Endometrial microvascular endothelial cells (primary cell): ENCODE measurements around the gene DNAI2. TPM values are rescaled to one million over a fixed set of nuclear protein-coding genes. Genes with fewer than 3 reads are reported as not detected.
"Not testable (repeated sequence)": the region's sequence is repeated elsewhere in the genome, so short reads cannot be mapped to it uniquely, and the experiment has no call there.

Source experiments
- in situ Hi-C: cut with HindIII; loops from 2 replicates; pipeline ENCODE4 v1.10.0; 2017; ENCODE audit warnings: low sequenced_read_pairs, low pct_unique_long_range_greater_than_20kb; ENCODE audit errors: inconsistent ontology term
- total RNA-seq: library from RNA; depleted of rRNA; stranded (reverse); fragments of >200 nt; gene quantifications from one replicate; pipeline ENCODE4 v1.2.3, GENCODE V29; 2015; ENCODE audit errors: inconsistent ontology term

DNAI2 gene
- total RNA-seq, 1 donor from 2014 or later: not detected

DNA sequence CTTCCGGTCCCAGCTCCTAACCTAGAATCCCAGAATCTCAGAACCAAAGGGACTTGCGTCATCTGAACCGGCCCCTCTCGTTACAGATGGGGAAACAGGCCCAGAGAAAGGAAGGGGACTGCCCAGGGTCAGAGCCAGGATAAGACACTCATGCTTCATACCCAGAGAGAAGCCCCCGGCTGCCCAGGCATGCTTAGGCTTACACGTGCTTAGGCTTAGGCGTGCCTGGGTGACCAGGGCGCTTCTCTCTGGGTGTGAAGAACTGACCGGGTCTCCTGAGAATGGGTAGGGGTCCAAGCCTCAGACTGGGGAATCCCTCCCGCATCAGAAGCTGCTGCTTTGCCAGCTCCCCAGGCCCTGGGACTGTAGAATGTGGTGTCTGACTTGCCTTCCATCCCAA, 29.9 kb upstream of the DNAI2 start:
- in situ Hi-C loops: no loop called here

DNA sequence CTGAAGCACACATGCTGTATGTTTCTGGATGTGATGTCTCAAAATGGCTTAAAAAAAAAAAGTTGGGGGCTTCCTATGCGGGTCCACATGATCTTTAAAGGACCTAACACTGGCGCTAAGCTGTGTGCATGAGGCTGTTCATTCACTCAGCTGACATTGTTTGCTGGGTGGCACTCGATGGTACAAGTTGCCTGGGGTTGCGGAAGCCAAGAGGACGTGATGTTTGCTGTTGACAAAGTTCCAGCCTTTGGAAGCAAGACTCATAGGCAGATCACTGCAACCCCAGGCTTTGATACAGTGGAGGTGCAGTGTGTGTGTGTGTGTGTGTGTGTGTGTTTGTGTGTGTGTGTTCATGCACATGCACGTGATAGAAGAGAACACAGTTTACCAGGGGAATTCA, 29.5 kb upstream of the DNAI2 start:
- in situ Hi-C loops: no loop called here

DNA sequence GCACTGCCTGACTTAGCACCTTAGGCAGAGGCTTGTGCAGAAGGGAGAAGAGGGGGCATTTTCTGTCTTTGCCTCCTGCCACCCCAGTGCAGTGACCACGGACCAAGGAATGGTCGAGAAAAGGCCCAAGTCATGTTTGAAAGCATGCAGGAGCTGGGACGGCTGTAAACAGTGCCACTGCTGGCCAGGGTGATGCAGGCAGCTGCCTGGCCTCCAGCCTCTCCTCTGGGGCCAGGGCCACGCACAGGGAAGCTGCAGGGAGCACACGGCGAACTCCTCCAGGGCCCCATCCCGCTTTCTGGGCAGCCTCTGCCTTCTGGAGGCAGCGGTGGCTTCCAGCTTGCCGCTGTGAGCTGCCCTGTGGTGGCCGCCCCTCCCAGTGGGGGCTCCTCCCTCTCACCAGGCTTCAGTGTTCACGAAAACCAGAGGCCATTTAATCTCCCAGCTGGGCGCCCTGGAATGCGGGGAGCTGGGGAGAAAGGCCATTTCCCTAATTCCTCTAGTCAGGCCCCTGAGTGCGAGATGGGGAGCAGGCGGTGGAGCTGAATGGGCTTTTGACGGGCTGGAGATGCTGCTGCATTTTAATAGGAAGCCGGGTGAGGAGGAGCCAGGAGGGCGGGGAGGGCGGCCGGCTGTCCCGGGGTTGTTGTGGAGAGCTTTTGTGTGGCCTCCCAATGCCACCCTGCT, 28.7 kb upstream of the DNAI2 start:
- in situ Hi-C loops: no loop called here

DNA sequence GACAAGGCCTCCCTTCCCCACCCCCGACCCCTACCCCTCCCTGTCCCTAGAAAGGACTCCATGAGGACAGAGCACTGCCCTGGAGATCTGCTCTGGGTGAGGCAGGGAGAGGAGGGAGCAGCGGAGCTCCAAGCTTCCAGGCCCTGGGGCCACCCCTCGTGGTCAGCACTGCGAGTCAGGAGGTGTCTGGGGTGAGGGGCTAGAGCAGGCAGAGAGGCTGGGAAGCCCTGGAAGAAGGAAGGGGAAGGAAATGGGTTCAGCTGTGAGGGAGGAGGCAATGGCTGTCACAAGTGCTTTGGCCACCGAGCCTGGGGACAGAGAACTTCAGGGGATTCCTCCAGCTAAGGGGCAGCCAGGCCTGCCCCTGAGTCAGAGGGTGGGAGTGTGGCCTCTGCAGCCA, 28.2 kb upstream of the DNAI2 start:
- in situ Hi-C loops: no loop called here

DNA sequence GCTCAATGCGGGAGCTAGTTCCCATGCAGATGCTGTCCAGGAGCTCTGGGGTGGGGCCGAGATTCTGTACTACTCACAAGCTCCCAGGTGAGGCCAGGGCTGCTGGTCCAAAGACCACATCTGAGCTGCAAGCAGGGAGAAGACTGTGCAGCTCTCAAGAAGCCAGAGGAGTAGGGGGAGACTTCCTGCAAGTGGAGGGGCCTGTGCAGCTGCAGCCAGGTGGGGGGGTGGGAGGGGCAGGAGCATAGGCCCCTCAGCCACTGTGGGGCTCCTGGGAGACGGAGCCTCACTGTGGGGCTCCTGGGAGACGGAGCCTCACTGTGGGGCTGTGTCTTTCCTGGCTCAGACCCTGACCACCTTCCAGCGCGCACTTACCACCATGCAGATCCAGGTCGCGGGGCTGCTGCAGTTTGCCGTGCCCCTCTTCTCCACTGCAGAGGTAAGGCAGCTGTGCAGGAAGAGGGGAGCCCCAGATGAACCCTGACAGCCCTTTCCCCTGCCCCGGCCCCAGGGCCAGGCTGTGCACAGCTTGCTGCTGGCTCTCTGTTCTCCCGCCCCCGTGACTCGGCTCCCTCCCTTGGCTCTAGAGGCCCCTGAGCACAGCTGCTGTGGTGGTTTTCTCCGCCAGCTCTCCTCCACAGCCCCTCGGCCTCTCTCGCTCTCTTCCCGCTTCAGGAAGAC, 24.3 kb upstream of the DNAI2 start:
- in situ Hi-C loops: no loop called here

DNA sequence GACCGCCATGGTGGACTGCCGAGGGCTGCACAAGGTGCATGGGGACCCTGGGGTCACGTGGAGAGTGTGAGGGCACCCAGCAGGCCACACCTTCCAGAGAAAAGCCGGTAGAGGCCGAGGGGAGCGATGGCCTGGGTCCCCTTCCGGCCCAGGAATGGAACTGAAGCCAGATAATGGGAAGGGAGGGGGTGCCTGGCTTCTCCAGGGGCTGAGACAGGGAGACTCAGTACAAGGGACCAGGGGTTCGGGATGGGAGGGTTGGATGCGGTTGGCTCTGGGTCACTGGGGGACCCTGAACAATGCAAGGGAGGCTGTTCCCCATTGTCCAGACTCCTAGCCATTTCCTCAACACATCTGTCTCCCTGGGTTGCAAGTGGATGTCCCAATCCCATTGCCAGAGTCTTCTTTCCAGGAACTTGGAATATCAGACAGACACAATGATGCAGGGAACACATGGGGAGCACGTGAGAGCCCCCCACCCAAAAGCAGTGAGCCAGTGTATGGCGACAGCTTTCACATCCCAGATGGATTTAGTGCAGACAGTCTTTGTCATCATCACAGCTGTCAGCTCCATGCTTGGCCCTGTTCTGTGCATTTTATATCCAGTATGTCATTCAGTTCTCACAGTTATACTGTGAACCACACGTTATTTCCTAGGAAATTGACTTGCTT, 23.6 kb upstream of the DNAI2 start:
- in situ Hi-C loops: no loop called here

DNA sequence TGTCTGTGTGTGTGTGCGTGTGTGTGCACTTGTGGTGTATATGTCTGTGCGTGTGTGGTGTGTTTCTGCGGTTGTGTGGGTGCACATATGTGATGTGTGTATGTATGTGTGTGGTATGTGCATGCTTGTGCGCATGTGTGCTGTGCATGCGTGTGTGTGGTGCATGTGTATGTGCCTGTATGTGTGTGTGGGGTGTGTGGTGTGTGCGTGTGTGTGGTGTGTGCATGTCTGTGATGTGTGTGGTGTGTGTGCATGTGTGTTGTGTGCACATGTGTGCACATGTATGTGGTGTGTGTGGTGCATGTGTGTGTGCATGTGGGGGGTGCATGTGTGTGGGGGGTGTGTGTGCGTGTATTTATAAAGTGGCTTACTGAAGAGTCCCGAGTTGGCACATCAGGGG, 23.0 kb upstream of the DNAI2 start:
- in situ Hi-C loops: no loop called here

DNA sequence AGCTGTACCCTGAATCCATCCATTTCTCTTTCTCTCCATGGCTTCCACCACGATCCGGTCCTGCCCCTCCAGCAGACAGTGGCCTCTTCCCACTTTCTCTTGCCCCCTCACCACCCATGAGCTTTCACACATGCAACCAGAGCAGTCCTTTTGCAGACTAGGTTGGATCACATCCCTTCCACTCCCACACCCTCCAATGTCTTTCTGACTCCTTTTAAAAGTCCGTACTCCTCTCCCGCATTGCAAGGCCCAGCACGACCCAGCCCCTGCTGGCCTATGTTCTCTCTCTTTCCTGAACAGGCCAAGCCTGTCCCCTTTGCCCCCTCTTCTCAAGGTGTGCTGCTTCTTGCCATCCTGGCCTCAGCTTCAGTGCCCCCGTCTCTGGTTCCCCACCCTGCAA, 22.5 kb upstream of the DNAI2 start:
- in situ Hi-C loops: no loop called here

DNA sequence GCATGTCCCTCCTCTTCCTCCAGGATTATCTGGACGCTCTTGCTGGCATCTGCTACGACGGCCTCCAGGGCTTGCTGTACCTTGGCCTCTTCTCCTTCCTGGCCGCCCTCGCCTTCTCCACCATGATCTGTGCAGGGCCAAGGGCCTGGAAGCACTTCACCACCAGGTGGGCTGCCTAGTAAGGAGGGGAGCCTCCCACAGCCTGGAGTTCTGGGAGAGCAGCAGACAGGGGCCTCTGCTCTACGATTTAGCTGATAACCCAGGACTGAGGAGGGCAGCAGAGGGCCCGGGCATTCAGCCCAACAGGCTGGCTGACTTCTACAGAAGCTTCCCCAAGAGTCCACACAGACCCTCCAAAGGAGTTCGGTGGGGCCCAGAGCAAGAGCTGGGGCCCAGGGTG, 21.8 kb upstream of the DNAI2 start:
- in situ Hi-C loops: no loop called here

DNA sequence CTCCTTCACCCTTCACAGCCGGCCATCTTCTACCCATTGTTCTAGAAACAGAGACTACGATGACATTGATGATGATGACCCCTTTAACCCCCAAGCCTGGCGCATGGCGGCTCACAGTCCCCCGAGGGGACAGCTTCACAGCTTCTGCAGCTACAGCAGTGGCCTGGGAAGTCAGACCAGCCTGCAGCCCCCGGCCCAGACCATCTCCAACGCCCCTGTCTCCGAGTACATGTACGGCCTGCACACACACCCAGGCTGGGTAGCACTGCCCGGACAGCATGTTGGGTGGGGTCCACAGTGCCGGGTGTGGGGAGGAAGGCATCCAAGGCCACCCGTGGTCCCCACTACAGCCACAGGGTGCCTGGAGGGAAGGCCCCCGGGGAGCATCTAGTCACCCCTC, 21.0 kb upstream of the DNAI2 start:
- in situ Hi-C loops: no loop called here

DNA sequence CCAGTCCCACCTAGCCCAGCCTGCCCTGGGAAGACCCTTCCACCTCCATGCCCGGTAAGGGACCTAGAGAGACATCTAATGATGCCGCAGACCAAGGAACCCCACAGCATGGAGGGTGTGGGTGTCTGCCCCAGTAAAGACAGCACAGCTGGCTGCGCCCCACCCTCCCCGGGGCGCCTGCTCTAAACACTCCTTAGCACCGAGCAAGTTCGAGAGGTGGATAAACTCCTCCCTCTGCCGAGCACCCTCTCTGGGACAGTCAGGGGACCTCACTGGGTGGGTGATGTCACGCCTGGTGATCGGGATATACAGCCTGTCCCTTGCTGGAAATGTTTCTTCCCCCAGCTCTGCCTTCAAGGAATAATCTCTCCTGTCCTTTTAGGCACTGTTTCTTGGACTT, 16.7 kb upstream of the DNAI2 start:
- in situ Hi-C loops: no loop called here

DNA sequence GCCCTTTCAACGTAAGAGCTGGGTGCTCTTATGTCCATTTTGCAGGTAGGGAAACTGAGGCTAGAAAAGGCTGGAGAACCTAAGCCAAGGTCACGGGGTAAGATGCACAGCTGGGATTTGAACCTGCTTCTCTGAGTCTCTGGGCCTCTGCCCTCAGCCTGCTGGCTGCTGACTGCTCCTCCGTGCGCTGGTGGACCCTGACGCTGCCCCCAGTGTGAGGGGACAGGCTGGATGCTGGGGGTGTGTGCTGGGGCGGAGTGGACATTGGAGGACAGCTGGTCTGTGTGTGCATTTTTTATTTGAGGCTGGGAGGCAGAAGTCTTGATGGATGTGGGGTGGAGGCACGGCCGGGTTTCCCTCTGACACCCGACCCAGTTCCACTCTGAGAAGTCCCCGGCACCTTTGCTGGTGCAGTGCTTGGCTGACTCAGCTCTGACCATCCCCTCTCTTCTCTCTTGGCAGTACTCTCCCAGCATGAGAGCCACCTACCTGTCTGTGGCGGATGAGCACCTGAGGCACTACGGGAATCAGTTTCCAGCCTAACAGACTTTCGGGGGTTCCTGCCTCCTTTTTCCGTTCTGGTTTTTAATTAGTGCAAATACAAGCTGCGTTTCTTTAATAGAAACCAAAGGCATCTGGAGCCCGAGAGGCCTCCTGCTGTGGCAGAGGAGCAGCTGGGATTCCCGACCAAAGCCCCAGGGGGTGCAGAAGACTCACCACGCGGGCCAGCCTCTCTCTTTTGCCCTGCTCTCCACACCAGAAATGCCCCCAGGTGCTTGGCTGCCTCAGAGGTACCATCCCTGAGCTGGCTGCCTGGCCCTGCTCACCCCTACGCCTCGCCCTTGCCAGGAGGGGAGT, 14.1 kb upstream of the DNAI2 start:
- in situ Hi-C loops: no loop called here

DNA sequence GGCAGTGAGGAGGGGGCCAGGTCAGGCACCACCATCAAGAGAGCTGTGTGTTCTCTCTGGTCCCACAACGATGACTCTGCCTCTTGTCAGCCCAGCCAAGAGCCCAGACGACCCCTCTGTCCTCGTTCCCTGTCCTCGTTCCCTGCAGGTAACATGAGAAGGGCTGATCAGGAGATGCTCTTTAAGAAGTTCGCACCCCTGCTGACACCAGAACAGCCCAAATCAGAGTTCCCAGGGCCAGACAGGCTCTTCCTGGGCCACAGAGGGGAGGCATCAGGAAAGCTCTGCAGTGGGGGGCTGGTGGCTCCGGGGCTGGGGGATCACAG, 13.5 kb upstream of the DNAI2 start:
- in situ Hi-C loops: no loop called here

DNA sequence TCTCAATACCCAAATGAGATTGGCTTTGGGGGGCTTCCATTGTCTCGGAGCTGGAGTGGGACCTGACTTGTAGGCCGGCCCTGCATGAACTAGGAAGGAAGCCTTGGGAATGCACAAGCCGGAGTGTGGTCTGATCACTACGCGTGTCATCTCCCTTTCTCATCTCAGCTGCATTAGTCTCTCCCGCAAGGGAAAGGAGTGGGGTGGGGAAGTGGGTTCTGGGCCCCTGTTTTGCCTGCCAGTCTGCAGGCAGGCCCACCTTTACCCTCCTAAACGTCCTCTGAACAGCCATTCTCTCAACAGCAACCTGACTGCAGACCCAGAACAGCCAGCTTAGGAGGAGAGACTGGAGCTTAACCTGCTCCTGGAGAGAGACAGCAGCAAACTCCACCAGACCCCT, 11.4 kb upstream of the DNAI2 start:
- in situ Hi-C loops: no loop called here

DNA sequence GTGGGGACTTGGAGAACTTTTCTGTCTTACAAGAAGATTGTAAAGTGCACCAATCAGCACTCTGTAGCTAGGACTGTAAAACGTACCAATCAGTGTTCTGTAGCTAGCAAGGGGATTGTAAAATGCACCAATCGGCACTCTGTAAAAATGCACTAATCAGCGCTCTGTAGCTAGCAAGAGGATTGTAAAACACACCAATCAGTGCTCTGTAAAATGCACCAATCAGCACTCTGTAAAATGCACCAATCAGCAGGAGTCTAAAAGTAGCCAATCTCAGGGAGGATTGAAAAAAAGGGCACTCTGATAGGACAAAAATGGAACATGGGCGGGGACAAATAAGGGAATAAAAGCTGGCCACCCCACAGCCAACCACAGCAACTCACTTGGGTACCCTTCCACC, 7.0 kb upstream of the DNAI2 start:
- in situ Hi-C loops: not testable (repeated sequence)

DNA sequence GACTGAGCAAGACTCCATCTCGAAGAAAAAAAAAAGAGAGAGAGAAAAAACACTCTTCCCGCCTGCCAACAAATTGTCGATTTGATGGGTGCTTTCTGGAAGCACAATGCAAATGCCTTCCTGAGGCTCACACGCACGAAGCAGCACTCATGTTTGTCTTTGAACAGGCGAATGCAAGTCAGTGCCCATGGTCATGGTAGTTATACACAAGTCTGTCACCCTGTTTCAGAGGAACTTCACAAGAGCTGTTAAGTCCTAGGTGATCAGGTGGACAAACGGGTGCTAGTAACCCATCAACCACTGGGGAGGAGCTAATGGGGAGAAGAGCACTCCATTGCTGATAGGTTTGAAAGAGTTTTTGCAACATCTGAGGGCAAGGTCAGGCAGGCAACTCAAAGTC, 6.5 kb upstream of the DNAI2 start:
- in situ Hi-C loops: no loop called here

DNA sequence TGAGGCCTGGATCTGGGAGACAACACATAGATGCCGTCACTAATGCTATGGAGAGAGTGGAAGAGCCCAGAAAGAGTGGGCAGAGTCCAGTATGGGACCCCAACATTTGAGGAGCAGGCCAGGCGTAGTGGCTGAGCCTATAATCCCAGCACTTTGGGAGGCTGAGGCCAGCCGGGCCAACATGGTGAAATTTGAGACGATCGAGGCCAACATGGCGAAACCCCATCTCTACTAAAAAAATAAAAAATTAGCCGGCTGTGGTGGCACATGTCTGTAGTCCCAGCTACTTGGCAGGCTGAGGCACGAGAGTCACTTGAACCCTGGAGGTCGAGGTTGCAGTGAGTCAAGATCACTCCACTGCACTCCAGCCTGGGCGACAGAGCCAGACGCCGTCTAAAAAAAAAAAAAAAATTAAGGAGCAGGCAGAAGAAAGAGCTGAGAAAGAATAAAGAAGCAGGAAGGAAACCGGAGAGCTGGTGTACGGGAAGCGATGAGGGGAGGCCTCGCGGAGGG, 6.0 kb upstream of the DNAI2 start:
- in situ Hi-C loops: no loop called here

DNA sequence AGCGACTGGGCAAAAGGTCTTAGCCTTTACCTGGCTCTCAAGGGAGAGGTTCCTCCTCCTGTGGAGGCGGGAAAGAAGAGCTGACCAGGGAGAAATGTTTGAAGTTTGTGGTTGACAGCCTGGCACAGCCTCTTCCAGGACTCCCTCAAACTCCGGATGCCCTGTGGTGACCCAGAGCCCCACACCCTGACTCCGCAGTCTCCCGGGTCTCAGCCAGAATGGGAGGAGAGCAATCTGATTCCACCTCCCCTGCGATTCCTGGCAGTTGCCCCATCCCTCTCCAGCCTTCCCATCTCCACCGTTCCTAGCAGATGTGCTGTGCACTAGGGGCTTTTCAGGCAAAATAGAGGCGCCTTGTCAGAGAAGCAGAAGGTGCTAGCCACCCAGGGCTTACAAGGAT, 5.5 kb upstream of the DNAI2 start:
- in situ Hi-C loops: no loop called here

DNA sequence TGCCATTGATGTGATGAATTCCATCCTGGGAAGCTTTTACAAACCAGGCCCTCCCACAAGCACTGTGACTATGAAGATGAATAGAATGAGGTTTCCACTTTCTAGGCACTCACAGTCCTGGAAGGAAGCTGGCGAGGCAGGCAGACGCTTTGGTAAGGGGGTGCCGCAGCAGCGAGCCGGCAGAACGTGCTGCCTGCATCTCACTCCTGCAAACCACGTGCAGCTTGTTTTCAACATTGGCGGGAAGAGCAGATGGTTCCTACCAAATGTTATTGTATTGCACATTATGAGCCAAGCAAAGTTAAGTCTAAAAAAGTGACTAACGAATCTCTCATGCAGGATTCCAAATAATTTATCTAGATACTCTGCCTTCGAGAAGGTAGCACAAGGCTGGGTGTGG, 3.7 kb upstream of the DNAI2 start:
- in situ Hi-C loops: no loop called here
